GM23248 (cell line): ENCODE data around the gene ACTG1.

Experiments
- EZH2 ChIP-seq: fragments of 200-600 bp; sonication (generic); IDR thresholded peaks from 2 replicates; pipeline ENCODE4 v1.6.1; 2018; ENCODE audit warnings: antibody characterized with exemption, mild to moderate bottlenecking; ENCODE audit not compliant: insufficient read depth, poor library complexity, severe bottlenecking
- EZH2phosphoT487 ChIP-seq: fragments of 200-600 bp; sonication (generic); IDR thresholded peaks from 2 replicates; pipeline ENCODE4 v1.6.1; 2018; ENCODE audit warnings: antibody characterized with exemption, moderate library complexity, mild to moderate bottlenecking, low read depth; ENCODE audit not compliant: insufficient read depth

- TF ChIP-seq EZH2 (no peak), EZH2phosphoT487 (no peak)
Measured at GRCh38 chr17:81538651-81539570, 26.3 kb upstream of the ACTG1 start.
